ENCODE data around the gene ITPR2.

- no peak for TF ChIP-seq FOXK2 (IDR thresholded peaks at IDR 0.05)
- TF ChIP-seq BHLHE40 (IDR thresholded peaks at IDR 0.05; ENCODE audit: borderline replicate concordance), result no peak
- TF ChIP-seq FOXA1 (IDR thresholded peaks at IDR 0.05), result no peak
- no peak for TF ChIP-seq SP1 (IDR thresholded peaks at IDR 0.05)
- no peak for TF ChIP-seq ARNT (IDR thresholded peaks at IDR 0.05)
- TF ChIP-seq ZNF384 (IDR thresholded peaks at IDR 0.05), result no peak
- TF ChIP-seq ELF4 (IDR thresholded peaks at IDR 0.05), result no peak
- TF ChIP-seq CTBP1 (IDR thresholded peaks at IDR 0.05; ENCODE audit: borderline replicate concordance), result no peak
- TF ChIP-seq HDGF (IDR thresholded peaks at IDR 0.05; ENCODE audit: borderline replicate concordance), result no peak
- TF ChIP-seq NFRKB (IDR thresholded peaks at IDR 0.05), result no peak
- no peak for TF ChIP-seq SUZ12 (IDR thresholded peaks at IDR 0.05)
- TF ChIP-seq L3MBTL2 (conservative IDR thresholded peaks at IDR 0.05), result no peak
Observed at GRCh38 chr12:26800858-26801257, 32.1 kb downstream of the ITPR2 start.
